ENCODE data around the gene ACTR8.

Gene ACTR8

DNA sequence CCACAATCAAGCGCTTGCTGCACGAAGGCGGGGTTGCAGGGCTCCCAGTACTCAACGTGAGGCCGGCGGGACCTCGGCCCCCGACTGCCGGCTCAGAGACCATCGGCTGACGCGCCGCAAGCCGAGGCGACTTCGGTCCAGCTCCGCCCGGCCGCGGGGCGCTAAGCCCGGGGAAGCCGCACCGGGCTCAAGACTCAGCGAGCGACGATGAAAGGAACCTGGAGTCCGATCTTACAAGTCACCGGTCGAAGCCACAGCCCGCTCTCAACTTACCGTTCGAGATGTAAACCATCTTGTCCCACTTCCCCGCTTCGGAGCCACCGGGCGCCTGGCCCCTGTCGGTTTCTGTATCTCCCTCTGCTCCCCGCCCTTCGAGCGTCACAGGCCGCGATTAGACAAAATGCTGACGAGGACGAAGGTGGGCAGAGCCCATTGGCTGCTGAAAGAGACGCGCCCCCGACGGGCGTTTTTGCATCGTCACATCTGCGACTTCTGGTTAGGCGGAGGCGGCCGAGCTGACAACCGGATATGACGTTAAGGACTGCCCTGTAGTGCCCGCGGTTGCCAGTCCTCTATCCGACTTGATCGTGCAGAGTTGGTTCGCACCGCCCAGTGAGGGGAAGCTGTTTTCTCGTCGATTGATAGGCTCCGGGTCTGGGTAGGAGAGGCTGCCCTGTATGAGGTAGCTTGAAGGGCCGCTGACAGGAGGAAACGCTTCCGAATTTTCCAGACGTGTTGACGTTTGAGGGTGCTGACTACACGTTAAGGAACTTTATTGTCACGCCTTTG is 9.7 kb upstream of the ACTR8 start, which contains the start of gene SELENOK:
Gene SELENOK (minus strand): TSS at position 363 of the 789 bp plus-strand sequence.
- DNase-seq = peak; percentile 98
- Histone ChIP-seq H3K27ac (peak within 1 kb of the TSS; percentile 64), H3K4me3 (ENCODE audit: low read depth, low read length) (peak within 1 kb of the TSS; percentile 83), H3K27me3 (ENCODE audit: insufficient read depth, low read depth, severe bottlenecking) (no peaks in the 10 kb centered on the region), H3K9me3 (ENCODE audit: severe bottlenecking) (no peaks in the 10 kb centered on the region), H3K36me3 (peaks cover 23% of the 10 kb centered on the region)
- TF ChIP-seq, protein P1, sequence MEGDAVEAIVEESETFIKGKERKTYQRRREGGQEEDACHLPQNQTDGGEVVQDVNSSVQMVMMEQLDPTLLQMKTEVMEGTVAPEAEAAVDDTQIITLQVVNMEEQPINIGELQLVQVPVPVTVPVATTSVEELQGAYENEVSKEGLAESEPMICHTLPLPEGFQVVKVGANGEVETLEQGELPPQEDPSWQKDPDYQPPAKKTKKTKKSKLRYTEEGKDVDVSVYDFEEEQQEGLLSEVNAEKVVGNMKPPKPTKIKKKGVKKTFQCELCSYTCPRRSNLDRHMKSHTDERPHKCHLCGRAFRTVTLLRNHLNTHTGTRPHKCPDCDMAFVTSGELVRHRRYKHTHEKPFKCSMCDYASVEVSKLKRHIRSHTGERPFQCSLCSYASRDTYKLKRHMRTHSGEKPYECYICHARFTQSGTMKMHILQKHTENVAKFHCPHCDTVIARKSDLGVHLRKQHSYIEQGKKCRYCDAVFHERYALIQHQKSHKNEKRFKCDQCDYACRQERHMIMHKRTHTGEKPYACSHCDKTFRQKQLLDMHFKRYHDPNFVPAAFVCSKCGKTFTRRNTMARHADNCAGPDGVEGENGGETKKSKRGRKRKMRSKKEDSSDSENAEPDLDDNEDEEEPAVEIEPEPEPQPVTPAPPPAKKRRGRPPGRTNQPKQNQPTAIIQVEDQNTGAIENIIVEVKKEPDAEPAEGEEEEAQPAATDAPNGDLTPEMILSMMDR (IDR thresholded peaks at IDR 0.05; ENCODE audit: low read depth, low read length) = no peak

- Histone ChIP-seq H3K27me3 (ENCODE audit: insufficient read depth, low read depth, severe bottlenecking) (no peaks in the 10 kb centered on the region), H3K27ac (peak overlapping the region; percentile 59), H3K9me3 (ENCODE audit: severe bottlenecking) (no peaks in the 10 kb centered on the region), H3K36me3 (peaks cover 31% of the 10 kb centered on the region), H3K4me3 (ENCODE audit: low read depth, low read length) (peak overlapping the region; percentile 83)
- TF ChIP-seq, protein P1 (IDR thresholded peaks at IDR 0.05; ENCODE audit: low read depth, low read length) = no peak
- peak; percentile 34 for DNase-seq
Measured at GRCh38 chr3:53890726-53891475, 8.9 kb upstream of the ACTR8 start.

- no peak overlapping the region for H3K4me3 ChIP-seq (ENCODE audit: low read depth, low read length)
- no peak overlapping the region for H3K27ac ChIP-seq
- DNase-seq = no peak
- no peaks in the 10 kb centered on the region for H3K27me3 ChIP-seq (ENCODE audit: insufficient read depth, low read depth, severe bottlenecking)
- H3K36me3 ChIP-seq = peaks cover 53% of the 10 kb centered on the region
- TF ChIP-seq, protein P1 (IDR thresholded peaks at IDR 0.05; ENCODE audit: low read depth, low read length) = no peak
- no peaks in the 10 kb centered on the region for H3K9me3 ChIP-seq (ENCODE audit: severe bottlenecking)
Measured at GRCh38 chr3:53888232-53888631, 6.3 kb upstream of the ACTR8 start.

- no peak overlapping the region for H3K4me3 ChIP-seq (ENCODE audit: low read depth, low read length)
- no peaks in the 10 kb centered on the region for H3K9me3 ChIP-seq (ENCODE audit: severe bottlenecking)
- H3K27ac ChIP-seq = no peak overlapping the region
- TF ChIP-seq, protein P1 (IDR thresholded peaks at IDR 0.05; ENCODE audit: low read depth, low read length) = no peak
- H3K27me3 ChIP-seq (ENCODE audit: insufficient read depth, low read depth, severe bottlenecking) = no peaks in the 10 kb centered on the region
- no peak for DNase-seq
- H3K36me3 ChIP-seq = peaks cover 57% of the 10 kb centered on the region
Measured at GRCh38 chr3:53887446-53887845, 5.5 kb upstream of the ACTR8 start.

DNA sequence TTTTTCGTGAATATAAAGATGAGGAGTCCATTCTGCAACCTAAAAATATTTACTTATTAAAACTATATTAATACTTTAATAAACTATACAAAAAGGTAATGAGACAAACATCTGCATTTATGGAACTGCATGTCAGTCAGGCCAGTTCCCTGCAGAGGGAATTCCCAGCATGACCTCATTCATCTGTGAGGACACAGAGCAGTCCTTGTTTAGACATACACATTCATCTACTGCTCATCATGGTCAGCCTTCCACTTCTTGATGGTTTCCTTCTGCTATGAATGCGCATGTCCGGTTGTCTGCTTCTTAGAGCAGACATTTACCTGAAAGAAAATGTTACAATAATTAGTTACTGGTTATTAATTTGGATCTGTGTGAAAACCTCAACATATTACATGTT is 3.3 kb upstream of the ACTR8 start:
- TF ChIP-seq, protein P1 (IDR thresholded peaks at IDR 0.05; ENCODE audit: low read depth, low read length) = no peak
- H3K36me3 ChIP-seq = peaks cover 55% of the 10 kb centered on the region
- H3K27ac ChIP-seq = no peak overlapping the region
- no peak overlapping the region for H3K4me3 ChIP-seq (ENCODE audit: low read depth, low read length)
- no peaks in the 10 kb centered on the region for H3K27me3 ChIP-seq (ENCODE audit: insufficient read depth, low read depth, severe bottlenecking)
- H3K9me3 ChIP-seq (ENCODE audit: severe bottlenecking) = no peaks in the 10 kb centered on the region
- DNase-seq = no peak

Measured in WERI-Rb-1 (cell line).